Measurements from ENCODE around the gene LRP1.
A peak's percentile ranks its signal among the peaks of the same experiment; 100 is the strongest.

LRP1 gene

DNA sequence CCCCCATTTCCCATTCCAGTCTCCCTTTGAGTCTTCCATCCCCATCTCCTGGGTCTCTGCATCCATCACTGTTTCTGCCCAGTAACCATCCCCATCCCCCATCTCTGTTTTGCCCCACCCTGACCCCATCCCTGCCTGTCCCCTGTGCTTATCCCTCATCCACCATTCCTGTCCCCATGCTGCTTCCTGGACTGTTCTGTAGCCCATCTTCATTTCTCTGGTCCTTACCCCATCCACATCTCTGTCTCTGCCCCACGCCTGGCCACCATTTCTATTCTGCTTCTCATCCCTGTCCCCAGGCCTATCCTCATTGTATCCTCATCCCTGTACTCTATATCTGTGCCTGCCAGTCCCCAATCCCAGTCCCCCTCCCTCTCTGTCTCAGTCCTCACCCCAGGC is 92.5 kb downstream of the LRP1 start:
- no peak for DNase-seq
- peaks cover 0 to 98% (median 53%) of the 10 kb centered on the region in 5 experiments for H3K27me3 ChIP-seq (replicated peaks in 2 of 5; ENCODE audit: control insufficient read depth in 4 of 5, insufficient read depth in 5 of 5, low read length in 4 of 5)
- ChIA-PET CTCF (interaction anchor here (1.0 to 13.6 kb wide), 2 partner anchors 10 to 22 kb away, joined by 3 to 326 read pairs; partner anchors contain the start of gene STAC3), POLR2A (no interaction called here)
- no peaks in the 10 kb centered on the region for H3K36me3 ChIP-seq (ENCODE audit: control insufficient read depth in 4 of 4, insufficient read depth in 4 of 4, low read length in 3 of 4)
- H3K4me3 ChIP-seq (ENCODE audit: control insufficient read depth in 1 of 7, extremely low read depth in 1 of 7, insufficient read depth in 4 of 7, low read depth in 2 of 7, low read length in 6 of 7), result no peak overlapping the region
- peaks cover 0 to 31% (median 19%) of the 10 kb centered on the region in 4 experiments for H3K4me1 ChIP-seq (ENCODE audit: control extremely low read depth in 1 of 4, control insufficient read depth in 4 of 4, insufficient read depth in 4 of 4, low read length in 3 of 4)
- no peak overlapping the region for H3K27ac ChIP-seq (ENCODE audit: insufficient read depth in 1 of 2, low read depth in 1 of 2, low read length in 2 of 2, poor library complexity in 1 of 2, severe bottlenecking in 2 of 2)
- H3K9me3 ChIP-seq (ENCODE audit: control extremely low read depth in 1 of 5, control insufficient read depth in 4 of 5, insufficient read depth in 2 of 5, low read depth in 1 of 5, low read length in 4 of 5), result no peaks in the 10 kb centered on the region
- 25% methylated on average over 1 of the region's 1 CpG for WGBS (ENCODE audit: insufficient coverage)

DNA sequence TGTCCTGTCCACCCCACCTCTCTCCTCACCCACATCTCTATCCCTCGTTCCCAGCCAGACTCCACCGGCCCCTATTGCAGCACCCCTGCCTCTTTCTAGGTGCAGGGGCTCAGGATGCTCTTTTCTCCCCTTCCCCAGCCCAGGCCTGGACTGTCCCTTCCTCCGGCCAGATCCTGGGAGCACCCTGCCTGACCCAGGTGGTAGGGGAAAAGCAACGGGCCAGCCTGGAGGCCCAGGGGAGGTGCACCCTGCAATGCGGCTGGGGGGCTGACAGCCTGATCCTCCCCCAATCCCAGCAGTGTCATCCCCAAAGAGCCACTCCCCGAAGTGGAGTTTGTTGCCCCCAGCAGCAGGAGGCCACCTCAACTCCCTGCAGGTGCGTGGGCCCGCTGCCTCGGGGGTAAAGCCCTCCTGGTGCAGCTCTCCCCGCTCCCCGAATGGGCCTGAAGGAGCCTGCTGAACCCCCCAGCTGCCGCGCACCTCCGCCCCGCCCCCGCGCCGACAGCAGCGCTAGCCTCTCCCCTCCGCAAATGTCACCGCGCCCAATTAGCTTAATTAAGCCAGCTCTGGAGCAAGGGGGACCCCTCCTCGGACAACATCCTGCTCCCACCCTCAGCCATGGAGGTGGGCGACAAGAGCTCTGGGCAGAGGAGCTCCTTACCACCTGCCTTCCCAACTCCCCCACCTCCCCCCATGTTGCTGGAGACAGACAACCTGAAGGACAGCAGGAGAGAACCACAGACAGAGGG is 93.1 kb downstream of the LRP1 start:
- Histone ChIP-seq H3K27me3 (replicated peaks in 2 of 5; ENCODE audit: control insufficient read depth in 4 of 5, insufficient read depth in 5 of 5, low read length in 4 of 5) (peaks cover 0 to 98% (median 53%) of the 10 kb centered on the region in 5 experiments), H3K4me3 (ENCODE audit: control insufficient read depth in 1 of 7, extremely low read depth in 1 of 7, insufficient read depth in 4 of 7, low read depth in 2 of 7, low read length in 6 of 7) (no peak overlapping the region), H3K27ac (ENCODE audit: insufficient read depth in 1 of 2, low read depth in 1 of 2, low read length in 2 of 2, poor library complexity in 1 of 2, severe bottlenecking in 2 of 2) (no peak overlapping the region), H3K36me3 (ENCODE audit: control insufficient read depth in 4 of 4, insufficient read depth in 4 of 4, low read length in 3 of 4) (no peaks in the 10 kb centered on the region), H3K9me3 (ENCODE audit: control extremely low read depth in 1 of 5, control insufficient read depth in 4 of 5, insufficient read depth in 2 of 5, low read depth in 1 of 5, low read length in 4 of 5) (no peaks in the 10 kb centered on the region), H3K4me1 (ENCODE audit: control extremely low read depth in 1 of 4, control insufficient read depth in 4 of 4, insufficient read depth in 4 of 4, low read length in 3 of 4) (peaks cover 0 to 29% (median 16%) of the 10 kb centered on the region in 4 experiments)
- WGBS (ENCODE audit: insufficient coverage), result 7% methylated on average over 17 of the region's 24 CpGs
- CTCF ChIA-PET, result interaction anchor here (1.0 to 13.6 kb wide), 2 partner anchors 9 to 22 kb away, joined by 3 to 326 read pairs; partner anchors contain the start of gene STAC3
- POLR2A ChIA-PET, result no interaction called here
- no peak for DNase-seq

DNA sequence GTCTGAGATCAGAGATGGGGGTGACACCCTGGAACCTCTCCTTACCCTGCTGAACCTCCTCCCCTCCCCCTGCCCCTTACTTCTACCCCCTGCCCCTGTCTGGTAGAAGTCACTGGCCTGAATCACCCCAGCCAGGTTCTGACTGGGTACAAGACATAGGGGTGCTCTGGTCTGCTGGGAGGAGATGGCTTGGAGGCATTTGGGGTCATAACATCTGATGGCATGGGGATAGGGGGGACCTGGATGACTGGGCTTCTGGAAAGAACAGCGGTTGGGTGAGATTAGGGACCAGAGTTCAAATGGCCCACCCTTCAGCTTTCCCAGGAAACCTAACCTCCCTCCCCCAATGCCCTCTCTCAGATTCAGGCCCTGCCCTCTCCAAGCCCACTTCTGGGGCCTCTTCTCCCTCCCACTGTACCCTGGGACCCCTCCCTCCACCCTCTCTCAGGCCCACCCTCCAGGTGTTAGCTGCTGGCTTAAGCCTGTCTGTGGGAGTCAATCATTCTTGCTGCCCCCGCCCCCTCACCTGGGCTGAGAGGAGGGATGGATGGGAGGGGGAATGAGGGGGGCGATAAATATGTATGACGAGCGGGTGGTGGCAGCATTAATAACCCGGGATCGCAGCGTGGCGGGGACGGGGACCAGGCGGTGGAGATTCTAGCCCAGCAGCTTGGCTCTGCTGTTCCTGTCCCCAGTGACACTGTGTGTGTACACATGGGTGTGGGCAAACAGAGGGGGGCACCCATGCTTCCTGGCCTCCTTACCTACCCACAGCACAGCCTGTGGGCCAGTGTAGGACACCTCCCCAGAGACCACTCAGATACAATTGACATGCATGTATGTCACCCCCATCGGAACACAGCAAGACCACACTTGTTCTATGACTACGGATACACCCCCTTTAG is 94.3 kb downstream of the LRP1 start:
- H3K27ac ChIP-seq (ENCODE audit: insufficient read depth in 1 of 2, low read depth in 1 of 2, low read length in 2 of 2, poor library complexity in 1 of 2, severe bottlenecking in 2 of 2), result no peak overlapping the region
- peaks cover 3 to 100% (median 52%) of the 10 kb centered on the region in 5 experiments for H3K27me3 ChIP-seq (replicated peaks in 2 of 5; ENCODE audit: control insufficient read depth in 4 of 5, insufficient read depth in 5 of 5, low read length in 4 of 5)
- 13% methylated on average over 8 of the region's 13 CpGs for WGBS (ENCODE audit: insufficient coverage)
- no peaks in the 10 kb centered on the region for H3K9me3 ChIP-seq (ENCODE audit: control extremely low read depth in 1 of 5, control insufficient read depth in 4 of 5, insufficient read depth in 2 of 5, low read depth in 1 of 5, low read length in 4 of 5)
- no peaks in the 10 kb centered on the region for H3K36me3 ChIP-seq (ENCODE audit: control insufficient read depth in 4 of 4, insufficient read depth in 4 of 4, low read length in 3 of 4)
- no peak for DNase-seq
- H3K4me3 ChIP-seq (ENCODE audit: control insufficient read depth in 1 of 7, extremely low read depth in 1 of 7, insufficient read depth in 4 of 7, low read depth in 2 of 7, low read length in 6 of 7), result no peak overlapping the region
- ChIA-PET POLR2A (no interaction called here), CTCF (interaction anchor here (1.0 to 13.6 kb wide), 4 partner anchors 8 to 39 kb away, joined by 3 to 326 read pairs (median 87); partner anchors contain the start of genes NXPH4 and STAC3)
- peaks cover 3 to 32% (median 23%) of the 10 kb centered on the region in 4 experiments for H3K4me1 ChIP-seq (ENCODE audit: control extremely low read depth in 1 of 4, control insufficient read depth in 4 of 4, insufficient read depth in 4 of 4, low read length in 3 of 4)

DNA sequence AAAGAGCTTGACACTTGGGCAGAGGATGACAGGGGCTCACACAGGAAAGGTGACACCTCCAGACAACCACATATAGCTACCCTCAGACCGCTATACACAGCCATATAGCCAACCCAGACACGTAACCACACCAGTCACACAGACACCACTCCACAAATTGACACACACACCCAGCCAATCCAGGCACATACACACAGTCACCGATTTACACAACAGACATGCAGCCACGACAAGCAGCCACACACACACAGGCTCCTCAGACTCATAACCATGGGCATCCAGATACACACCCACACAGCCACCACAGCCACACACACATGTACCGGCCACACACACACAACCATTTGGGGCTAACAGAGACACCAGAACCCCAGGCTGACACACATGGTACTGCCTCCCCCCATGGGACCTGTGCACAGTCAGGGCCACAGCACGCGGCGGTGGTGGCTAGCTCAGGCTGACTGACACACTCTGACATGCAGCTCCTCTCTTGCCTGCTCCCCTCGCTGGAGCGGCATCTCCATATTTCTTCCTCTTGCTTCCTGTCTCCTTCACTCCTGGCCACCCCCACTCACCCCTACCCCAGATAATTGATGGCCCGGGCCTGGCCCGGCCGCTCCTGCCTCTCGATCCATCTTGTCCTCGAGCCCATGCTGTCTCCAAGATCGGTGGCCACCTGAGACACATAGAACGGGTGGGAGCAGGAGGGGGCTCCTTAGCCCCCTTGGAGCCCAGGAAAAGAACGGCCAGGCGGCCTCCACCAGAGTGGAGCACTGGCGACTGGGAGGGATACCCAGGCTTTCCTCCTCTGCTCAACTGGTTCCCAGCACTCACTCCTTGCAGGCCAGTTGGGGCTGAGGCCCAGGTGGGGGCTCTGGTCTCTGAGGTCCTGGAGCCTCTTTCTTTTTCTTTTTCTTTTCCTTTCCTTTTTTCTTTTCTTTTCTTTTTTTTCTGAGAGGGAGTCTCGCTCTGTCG is 95.2 kb downstream of the LRP1 start:
- Histone ChIP-seq H3K27me3 (replicated peaks in 2 of 5; ENCODE audit: control insufficient read depth in 4 of 5, insufficient read depth in 5 of 5, low read length in 4 of 5) (peaks cover 7 to 96% (median 48%) of the 10 kb centered on the region in 5 experiments), H3K27ac (ENCODE audit: insufficient read depth in 1 of 2, low read depth in 1 of 2, low read length in 2 of 2, poor library complexity in 1 of 2, severe bottlenecking in 2 of 2) (no peak overlapping the region), H3K36me3 (ENCODE audit: control insufficient read depth in 4 of 4, insufficient read depth in 4 of 4, low read length in 3 of 4) (no peaks in the 10 kb centered on the region), H3K9me3 (ENCODE audit: control extremely low read depth in 1 of 5, control insufficient read depth in 4 of 5, insufficient read depth in 2 of 5, low read depth in 1 of 5, low read length in 4 of 5) (no peaks in the 10 kb centered on the region), H3K4me1 (ENCODE audit: control extremely low read depth in 1 of 4, control insufficient read depth in 4 of 4, insufficient read depth in 4 of 4, low read length in 3 of 4) (peaks cover 3 to 34% (median 27%) of the 10 kb centered on the region in 4 experiments), H3K4me3 (ENCODE audit: control insufficient read depth in 1 of 7, extremely low read depth in 1 of 7, insufficient read depth in 4 of 7, low read depth in 2 of 7, low read length in 6 of 7) (no peak overlapping the region)
- 40% methylated on average over 14 of the region's 22 CpGs for WGBS (ENCODE audit: insufficient coverage)
- ChIA-PET CTCF (interaction anchor here (1.0 to 13.6 kb wide), 6 partner anchors 9 to 78 kb away, joined by 3 to 326 read pairs (median 4); partner anchors contain the start of genes NXPH4 and STAC3), POLR2A (no interaction called here)
- DNase-seq, result peak in 1 of 3 donors; percentile 52

DNA sequence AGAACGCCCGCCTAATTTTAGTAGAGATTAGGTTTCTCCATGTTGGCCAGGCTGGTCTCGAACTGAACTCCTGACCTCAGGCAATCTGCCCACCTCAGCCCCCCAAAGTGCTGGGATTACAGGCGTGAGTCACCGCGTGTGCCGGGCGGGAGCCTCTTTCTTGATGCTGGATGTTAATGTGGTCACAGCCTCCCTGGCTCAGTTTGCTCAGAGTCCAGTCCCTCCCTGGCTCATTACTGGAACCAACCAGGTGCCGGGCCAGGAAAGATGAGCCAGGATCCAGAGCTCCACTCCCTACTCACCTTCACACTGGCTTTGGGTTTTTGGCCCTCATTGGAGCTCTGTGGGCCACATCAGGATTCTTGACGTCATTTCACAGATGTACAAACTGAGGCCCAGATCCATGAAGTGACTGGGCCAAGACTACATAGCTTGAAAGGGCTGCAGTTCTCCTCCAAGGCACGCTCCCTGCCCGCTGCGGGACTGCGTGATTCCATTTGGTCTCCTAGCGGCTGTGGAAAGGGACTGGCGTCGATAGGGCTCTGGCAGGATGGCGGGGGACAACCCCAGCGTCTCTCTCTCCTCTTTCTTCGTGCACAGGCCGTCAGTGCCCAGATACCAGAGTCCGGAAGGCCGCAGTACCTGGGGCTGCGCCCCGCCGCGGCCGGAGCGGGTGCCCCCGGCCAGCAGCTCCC is 96.1 kb downstream of the LRP1 start:
- no peaks in the 10 kb centered on the region for H3K9me3 ChIP-seq (ENCODE audit: control extremely low read depth in 1 of 5, control insufficient read depth in 4 of 5, insufficient read depth in 2 of 5, low read depth in 1 of 5, low read length in 4 of 5)
- peaks cover 7 to 86% (median 43%) of the 10 kb centered on the region in 5 experiments for H3K27me3 ChIP-seq (replicated peaks in 2 of 5; ENCODE audit: control insufficient read depth in 4 of 5, insufficient read depth in 5 of 5, low read length in 4 of 5)
- ChIA-PET CTCF (interaction anchor here (1.1 to 13.6 kb wide), 6 partner anchors 9 to 79 kb away, joined by 3 to 326 read pairs (median 7); partner anchors contain the start of genes NXPH4 and STAC3), POLR2A (no interaction called here)
- peak in 1 of 3 donors; percentile 51 for DNase-seq
- WGBS (ENCODE audit: insufficient coverage), result 18% methylated on average over 25 of the region's 30 CpGs
- H3K4me3 ChIP-seq (ENCODE audit: control insufficient read depth in 1 of 7, extremely low read depth in 1 of 7, insufficient read depth in 4 of 7, low read depth in 2 of 7, low read length in 6 of 7), result peak overlapping the region in 1 of 7 experiments; percentile 32
- H3K36me3 ChIP-seq (ENCODE audit: control insufficient read depth in 4 of 4, insufficient read depth in 4 of 4, low read length in 3 of 4), result no peaks in the 10 kb centered on the region
- H3K27ac ChIP-seq (ENCODE audit: insufficient read depth in 1 of 2, low read depth in 1 of 2, low read length in 2 of 2, poor library complexity in 1 of 2, severe bottlenecking in 2 of 2), result no peak overlapping the region
- H3K4me1 ChIP-seq (ENCODE audit: control extremely low read depth in 1 of 4, control insufficient read depth in 4 of 4, insufficient read depth in 4 of 4, low read length in 3 of 4), result peaks cover 8 to 43% (median 36%) of the 10 kb centered on the region in 4 experiments
